HepG2 (cell line): ENCODE results near the gene B3GALT6. TPM values are rescaled to one million over a fixed set of nuclear protein-coding genes. Genes with fewer than 3 reads are reported as not detected.

ENCODE experiments used
- ADNP ChIP-seq: sonication (generic); formaldehyde crosslinking; IDR thresholded peaks from 2 replicates; pipeline ENCODE4 v1.4.0; 2020; ENCODE audit warnings: missing genetic modification reagents
- GATAD2A ChIP-seq: IDR thresholded peaks from 2 replicates; pipeline ENCODE4 v1.6.1; 2016
- PAF1 ChIP-seq: IDR thresholded peaks from 2 replicates; pipeline ENCODE4 v1.6.1; 2016; ENCODE audit warnings: missing genetic modification reagents, missing compliant biosample characterization
- TOE1 ChIP-seq: sonication (generic); formaldehyde crosslinking; IDR thresholded peaks from 2 replicates; pipeline ENCODE4 v1.4.0; 2020; ENCODE audit warnings: mild to moderate bottlenecking, missing genetic modification reagents
- ZNF430 ChIP-seq: sonication (generic); formaldehyde crosslinking; IDR thresholded peaks from 2 replicates; pipeline ENCODE4 v1.9.0; 2021; ENCODE audit warnings: mild to moderate bottlenecking, missing genetic modification reagents
- ZNF501 ChIP-seq: sonication (generic); formaldehyde crosslinking; IDR thresholded peaks from 2 replicates; pipeline ENCODE4 v1.5.1; 2020; ENCODE audit warnings: mild to moderate bottlenecking, moderate library complexity, missing genetic modification reagents
- ZNF709 ChIP-seq: sonication (generic); formaldehyde crosslinking; IDR thresholded peaks from 2 replicates; pipeline ENCODE4 v1.5.0; 2020; ENCODE audit warnings: mild to moderate bottlenecking, missing genetic modification reagents
- polyA plus RNA-seq, 8 experiments: library from polyadenylated mRNA; depleted of rRNA in 3 of 8; stranded (reverse) in 7 of 8; unstranded in 1 of 8; fragments of >200 nt; fragmentation: Illumina TruSeq in 4 of 8; extraction: Trizol in 4 of 8; gene quantifications; 2 replicates each; pipeline versions ENCODE4 v1.2.1 to v1.2.3, GENCODE V29; 2011 to 2016; ENCODE audit warnings: low read depth in 4 of 8, missing spikeins in 1 of 8, mixed read lengths in 1 of 8; ENCODE audit not compliant: insufficient read depth in 1 of 8
- total RNA-seq, 5 experiments: library from RNA; depleted of rRNA; stranded (reverse); fragments of >200 nt; fragmentation: Illumina TruSeq; extraction: Trizol; gene quantifications; 2 replicates each; pipeline ENCODE4 v1.2.3, GENCODE V29; 2016; ENCODE audit warnings: low read depth in 1 of 5
- TF ChIP-seq, protein P1 (sequence below): sonication (generic); formaldehyde crosslinking; IDR thresholded peaks from 2 replicates; pipeline ENCODE4 v1.5.0; 2020; ENCODE audit warnings: missing genetic modification reagents, mild to moderate bottlenecking, borderline replicate concordance
- TF ChIP-seq, protein P2 (sequence below): sonication (generic); formaldehyde crosslinking; IDR thresholded peaks from 2 replicates; pipeline ENCODE4 v1.5.0; 2020; ENCODE audit warnings: mild to moderate bottlenecking, missing genetic modification reagents, borderline replicate concordance
- TF ChIP-seq, protein P3 (sequence below): sonication (generic); formaldehyde crosslinking; IDR thresholded peaks from 2 replicates; pipeline ENCODE4 v1.4.0; 2020; ENCODE audit warnings: mild to moderate bottlenecking, missing genetic modification reagents
- TF ChIP-seq, protein P4 (sequence below): IDR thresholded peaks from 2 replicates; pipeline ENCODE4 v1.6.1; 2016; ENCODE audit warnings: mild to moderate bottlenecking, missing biosample characterization, missing genetic modification reagents

The B3GALT6 gene
- total and polyA plus RNA-seq, 2 of the 13 experiments (the other 11 are each of a cell fraction or from before 2014, with no cell fraction given): 3.9 to 14.2 TPM

DNA sequence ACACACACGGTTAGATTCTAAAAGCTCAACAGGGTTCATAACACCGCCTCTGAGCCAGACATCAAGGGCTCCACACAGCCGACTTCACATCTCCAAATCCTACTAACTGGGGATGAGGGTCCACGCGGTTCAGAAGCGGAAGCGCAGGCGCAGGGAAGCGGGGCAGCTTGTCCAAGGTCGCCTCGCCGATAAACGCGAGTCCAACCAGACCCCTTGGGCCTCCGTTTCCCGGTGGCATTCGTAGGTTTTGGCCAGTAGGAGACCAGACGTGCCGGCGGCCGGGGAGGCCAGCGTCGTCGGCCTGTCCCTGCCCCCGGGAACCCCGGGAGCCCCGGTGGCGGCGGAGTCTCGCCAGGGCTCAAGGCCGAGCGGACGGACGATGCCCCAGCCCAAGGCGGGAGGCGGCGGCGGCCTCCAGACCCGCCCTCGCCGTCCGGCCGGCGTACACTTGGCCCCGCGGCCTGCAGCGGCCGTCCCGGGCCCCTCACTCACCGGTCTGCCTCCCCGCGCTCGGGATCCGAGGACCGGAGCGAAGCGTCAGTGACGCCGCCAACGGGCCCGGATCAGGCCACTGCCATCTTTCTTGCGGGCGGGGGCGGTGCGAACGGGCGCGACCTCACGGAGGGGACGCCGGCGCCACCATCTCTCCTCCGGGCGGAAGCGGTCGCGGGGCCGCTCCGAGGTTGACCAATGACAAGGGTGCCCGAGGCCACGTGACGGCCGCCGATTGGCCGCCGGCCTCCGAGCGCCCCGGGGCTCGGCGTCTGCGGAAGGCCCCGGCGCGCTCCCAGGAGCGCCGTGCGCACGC, 433 bp upstream of the B3GALT6 start, which contains the start of gene SDF4 (continued):
- TF ChIP-seq ADNP (no peak), GATAD2A (CRISPR knock-in tag) (no peak), PAF1 (no peak), TOE1 (CRISPR knock-in tag) (no peak), ZNF430 (CRISPR knock-in tag) (no peak), ZNF709 (peak; percentile 90; the same call in 1 of the 2 replicates), ZNF501 (CRISPR knock-in tag) (peak; percentile 28; the same call in 1 of the 2 replicates)
- TF ChIP-seq, protein P1, sequence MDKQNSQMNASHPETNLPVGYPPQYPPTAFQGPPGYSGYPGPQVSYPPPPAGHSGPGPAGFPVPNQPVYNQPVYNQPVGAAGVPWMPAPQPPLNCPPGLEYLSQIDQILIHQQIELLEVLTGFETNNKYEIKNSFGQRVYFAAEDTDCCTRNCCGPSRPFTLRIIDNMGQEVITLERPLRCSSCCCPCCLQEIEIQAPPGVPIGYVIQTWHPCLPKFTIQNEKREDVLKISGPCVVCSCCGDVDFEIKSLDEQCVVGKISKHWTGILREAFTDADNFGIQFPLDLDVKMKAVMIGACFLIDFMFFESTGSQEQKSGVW (CRISPR knock-in tag): no peak
- TF ChIP-seq, protein P2, sequence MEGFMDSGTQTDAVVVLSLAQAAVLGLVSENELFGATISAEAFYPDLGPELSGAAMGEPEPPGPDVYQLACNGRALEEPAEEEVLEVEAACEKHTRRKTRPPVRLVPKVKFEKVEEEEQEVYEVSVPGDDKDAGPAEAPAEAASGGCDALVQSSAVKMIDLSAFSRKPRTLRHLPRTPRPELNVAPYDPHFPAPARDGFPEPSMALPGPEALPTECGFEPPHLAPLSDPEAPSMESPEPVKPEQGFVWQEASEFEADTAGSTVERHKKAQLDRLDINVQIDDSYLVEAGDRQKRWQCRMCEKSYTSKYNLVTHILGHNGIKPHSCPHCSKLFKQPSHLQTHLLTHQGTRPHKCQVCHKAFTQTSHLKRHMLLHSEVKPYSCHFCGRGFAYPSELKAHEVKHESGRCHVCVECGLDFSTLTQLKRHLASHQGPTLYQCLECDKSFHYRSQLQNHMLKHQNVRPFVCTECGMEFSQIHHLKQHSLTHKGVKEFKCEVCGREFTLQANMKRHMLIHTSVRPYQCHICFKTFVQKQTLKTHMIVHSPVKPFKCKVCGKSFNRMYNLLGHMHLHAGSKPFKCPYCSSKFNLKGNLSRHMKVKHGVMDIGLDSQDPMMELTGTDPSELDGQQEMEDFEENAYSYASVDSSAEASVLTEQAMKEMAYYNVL (CRISPR knock-in tag): no peak
- TF ChIP-seq, protein P3, sequence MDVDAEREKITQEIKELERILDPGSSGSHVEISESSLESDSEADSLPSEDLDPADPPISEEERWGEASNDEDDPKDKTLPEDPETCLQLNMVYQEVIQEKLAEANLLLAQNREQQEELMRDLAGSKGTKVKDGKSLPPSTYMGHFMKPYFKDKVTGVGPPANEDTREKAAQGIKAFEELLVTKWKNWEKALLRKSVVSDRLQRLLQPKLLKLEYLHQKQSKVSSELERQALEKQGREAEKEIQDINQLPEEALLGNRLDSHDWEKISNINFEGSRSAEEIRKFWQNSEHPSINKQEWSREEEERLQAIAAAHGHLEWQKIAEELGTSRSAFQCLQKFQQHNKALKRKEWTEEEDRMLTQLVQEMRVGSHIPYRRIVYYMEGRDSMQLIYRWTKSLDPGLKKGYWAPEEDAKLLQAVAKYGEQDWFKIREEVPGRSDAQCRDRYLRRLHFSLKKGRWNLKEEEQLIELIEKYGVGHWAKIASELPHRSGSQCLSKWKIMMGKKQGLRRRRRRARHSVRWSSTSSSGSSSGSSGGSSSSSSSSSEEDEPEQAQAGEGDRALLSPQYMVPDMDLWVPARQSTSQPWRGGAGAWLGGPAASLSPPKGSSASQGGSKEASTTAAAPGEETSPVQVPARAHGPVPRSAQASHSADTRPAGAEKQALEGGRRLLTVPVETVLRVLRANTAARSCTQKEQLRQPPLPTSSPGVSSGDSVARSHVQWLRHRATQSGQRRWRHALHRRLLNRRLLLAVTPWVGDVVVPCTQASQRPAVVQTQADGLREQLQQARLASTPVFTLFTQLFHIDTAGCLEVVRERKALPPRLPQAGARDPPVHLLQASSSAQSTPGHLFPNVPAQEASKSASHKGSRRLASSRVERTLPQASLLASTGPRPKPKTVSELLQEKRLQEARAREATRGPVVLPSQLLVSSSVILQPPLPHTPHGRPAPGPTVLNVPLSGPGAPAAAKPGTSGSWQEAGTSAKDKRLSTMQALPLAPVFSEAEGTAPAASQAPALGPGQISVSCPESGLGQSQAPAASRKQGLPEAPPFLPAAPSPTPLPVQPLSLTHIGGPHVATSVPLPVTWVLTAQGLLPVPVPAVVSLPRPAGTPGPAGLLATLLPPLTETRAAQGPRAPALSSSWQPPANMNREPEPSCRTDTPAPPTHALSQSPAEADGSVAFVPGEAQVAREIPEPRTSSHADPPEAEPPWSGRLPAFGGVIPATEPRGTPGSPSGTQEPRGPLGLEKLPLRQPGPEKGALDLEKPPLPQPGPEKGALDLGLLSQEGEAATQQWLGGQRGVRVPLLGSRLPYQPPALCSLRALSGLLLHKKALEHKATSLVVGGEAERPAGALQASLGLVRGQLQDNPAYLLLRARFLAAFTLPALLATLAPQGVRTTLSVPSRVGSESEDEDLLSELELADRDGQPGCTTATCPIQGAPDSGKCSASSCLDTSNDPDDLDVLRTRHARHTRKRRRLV (CRISPR knock-in tag): no peak
- TF ChIP-seq, protein P4, sequence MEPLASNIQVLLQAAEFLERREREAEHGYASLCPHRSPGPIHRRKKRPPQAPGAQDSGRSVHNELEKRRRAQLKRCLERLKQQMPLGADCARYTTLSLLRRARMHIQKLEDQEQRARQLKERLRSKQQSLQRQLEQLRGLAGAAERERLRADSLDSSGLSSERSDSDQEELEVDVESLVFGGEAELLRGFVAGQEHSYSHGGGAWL (CRISPR knock-in tag): no peak; the same call in none of the 2 replicates
